Fibroblast of skin of scalp (primary cell): Measurements from ENCODE around the gene OASL.
A peak's percentile ranks its signal among the peaks of the same experiment; 100 is the strongest.

ENCODE experiments used
- DNase-seq: peaks from one replicate; pipeline ENCODE4 v3.0.0-alpha.2; 2013

OASL gene

DNA sequence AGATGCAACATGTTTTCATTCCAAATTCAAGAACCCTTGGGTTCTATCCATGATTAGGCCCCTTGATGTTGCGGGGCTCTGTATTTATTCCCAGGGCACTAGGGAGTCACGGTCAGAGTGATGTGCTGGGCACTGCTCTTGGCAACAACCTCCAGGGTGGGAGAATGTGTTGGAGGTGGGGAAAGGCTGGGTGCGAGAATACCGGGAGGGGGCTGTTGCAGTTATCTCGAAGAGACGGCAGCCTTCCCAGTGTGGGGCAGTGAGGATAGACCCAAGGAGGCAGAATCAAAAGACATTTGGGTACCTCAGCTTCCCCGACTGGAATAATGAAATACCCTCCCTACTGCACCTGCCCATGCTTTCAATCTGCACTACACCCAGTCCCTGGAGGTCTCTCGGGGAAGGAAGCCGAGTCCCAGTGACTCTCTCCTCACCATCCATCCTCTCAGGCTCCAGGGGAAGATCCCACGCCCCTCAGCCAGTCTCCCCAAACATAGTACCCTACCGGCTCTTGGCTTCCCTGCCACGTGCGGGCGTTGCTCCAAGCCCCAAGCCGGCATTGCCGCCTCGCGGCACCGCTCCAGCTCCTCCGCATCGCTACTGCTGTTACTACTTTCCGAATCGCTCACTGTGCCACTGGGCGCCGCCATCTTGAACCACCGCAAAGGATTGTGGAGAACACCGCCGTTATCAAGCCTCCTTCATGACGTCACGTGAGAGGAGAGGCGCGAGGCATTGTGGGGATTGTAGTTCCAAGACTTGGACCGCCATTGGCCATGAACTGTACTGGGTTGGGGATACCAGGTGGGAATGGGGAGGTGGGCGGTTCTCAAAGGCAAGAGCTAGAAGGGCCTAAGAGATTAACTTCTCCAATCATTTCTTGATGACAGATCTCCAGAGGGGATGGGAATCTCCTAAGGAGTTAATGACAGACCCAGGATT, 22.9 kb downstream of the OASL start, which contains the start of gene C12orf43:
Gene C12orf43, minus strand, starts transcription at position 663 of the 942 bp plus-strand sequence. Its CDS starts 13 bp downstream, at position 650.
- peak; percentile 91 for DNase-seq

DNA sequence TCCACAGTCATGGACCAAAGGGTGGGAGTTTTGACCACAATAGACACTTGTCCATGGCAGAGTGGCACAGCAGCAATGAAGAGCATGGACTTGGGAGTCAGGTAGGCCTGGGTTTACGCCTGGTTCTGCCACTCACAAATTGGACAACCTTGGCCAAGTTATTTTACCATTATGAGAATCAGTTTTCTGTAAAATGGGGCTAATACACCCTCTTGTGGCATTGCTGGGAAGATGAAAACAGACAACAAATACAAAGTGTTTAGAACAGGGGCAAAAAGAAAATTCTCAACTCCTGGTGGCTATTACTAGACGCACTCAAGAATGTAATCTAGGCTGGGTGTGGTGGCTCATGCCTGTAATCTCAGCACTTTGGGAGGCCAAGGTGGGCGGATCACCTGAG, 25.3 kb downstream of the OASL start:
- DNase-seq = no peak

DNA sequence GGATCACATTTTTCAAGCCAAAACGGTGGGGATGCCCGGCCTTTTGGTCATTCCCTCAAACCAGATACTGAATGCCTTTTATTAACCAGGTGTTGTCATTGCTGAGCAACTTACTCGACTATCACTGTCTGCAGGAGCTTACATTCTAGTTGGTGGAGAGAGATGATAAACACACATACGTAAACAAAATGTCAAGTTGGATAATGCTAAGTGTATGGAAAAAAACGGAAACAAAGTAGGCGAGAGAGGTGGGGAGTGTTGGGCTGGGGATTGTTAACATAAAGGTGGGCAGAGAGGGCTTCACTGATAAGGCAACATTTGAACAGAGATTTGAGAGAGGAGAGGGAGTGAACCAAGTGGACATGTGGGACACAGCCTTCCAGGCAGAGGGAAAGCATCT, 27.2 kb downstream of the OASL start:
- DNase-seq = no peak

DNA sequence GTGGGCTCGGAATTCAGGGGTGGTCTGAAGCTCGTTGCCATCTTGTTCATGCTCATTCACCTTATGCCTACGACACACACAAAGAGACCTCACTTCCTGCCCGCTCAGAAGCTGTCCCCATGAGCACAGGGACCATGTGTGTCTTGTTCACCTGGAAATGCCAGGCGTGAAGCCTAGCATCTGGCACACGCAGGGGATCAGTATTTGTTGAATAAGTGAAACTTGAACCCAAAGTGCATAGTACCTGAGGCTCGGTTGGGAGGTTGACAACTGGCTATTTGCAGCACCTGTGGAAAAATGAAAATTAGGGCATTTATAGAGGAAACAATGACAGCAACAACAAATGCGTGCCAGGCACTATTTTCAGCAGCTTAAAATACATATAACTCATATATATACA, 28.2 kb downstream of the OASL start:
- DNase-seq = no peak

DNA sequence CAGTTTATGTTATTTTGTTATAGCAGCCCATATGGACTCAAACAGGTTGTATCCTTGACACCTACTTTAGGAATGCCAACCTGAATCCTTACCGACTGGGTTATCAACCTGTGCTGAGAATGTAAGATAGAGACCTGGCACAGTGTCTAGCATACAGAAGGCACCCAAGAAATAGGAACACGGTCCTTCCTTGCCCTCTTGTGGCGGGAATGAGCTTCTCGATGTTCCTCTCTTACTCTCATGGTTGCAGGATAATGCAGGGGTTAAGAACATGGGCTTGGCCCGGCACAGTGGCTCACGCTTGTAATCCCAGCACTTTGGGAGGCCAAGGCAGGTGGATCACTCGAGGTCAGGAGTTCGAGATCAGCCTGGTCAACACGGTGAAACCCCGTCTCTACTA, 29.3 kb downstream of the OASL start:
- peak; percentile 37 for DNase-seq

DNA sequence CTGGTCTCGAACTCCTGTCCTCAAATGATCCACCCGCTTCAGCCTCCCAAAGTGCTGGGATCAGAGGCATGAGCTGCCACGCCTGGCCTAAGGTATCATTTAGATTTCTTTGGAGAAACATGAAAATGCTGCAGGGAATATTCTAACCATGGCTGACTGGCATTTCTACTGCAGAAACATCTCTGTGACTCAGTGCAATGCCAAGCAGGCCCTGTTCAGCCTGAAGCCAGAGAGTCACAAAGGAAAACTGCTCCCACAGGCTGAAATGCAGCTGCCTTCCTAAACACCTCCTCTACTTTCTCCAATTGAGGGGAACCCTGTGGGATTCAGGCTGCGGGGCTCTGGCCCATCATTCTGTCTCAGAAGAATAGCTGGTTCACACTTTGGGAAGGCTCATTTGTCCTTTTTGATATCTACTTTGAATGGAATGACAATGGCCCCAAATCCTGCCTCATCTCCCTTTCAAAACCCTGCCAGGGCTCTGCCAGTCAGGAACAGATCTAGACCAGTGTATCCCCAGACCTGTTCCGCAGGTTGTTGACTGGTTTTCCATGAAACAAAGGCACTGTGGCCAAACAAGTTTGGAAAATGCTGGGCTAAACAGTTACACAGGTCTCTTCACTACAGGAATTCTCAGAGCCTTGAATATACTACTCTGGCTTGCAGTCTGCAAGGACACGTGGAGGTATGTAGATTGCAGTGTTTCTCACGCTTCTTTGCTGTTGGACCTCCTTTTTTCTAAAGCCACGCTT, 30.5 kb downstream of the OASL start:
- DNase-seq = no peak

DNA sequence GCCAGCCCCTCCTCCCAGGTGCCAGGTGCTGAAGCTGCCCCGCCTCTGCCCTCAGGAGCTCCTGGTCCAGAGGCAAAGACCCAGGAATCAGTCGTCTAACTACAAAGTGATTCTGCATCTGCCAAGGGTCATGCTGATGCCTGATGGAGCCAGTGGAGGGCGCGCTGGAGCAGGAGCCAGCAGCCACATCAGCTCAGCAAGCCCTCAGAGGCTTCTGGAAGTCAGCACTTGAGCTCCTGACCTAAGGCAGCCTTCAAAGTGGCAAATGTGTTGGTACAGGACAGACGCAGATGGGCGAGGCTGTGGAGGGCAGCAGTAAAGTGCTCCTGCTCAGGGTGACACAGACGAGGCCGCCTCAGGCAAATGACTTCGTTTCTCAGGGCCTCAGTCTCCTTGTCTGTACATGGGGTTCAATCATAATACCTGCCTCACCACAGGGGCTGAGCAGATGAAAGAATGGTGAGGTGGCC, 33.7 kb downstream of the OASL start:
- peak; percentile 31 for DNase-seq

DNA sequence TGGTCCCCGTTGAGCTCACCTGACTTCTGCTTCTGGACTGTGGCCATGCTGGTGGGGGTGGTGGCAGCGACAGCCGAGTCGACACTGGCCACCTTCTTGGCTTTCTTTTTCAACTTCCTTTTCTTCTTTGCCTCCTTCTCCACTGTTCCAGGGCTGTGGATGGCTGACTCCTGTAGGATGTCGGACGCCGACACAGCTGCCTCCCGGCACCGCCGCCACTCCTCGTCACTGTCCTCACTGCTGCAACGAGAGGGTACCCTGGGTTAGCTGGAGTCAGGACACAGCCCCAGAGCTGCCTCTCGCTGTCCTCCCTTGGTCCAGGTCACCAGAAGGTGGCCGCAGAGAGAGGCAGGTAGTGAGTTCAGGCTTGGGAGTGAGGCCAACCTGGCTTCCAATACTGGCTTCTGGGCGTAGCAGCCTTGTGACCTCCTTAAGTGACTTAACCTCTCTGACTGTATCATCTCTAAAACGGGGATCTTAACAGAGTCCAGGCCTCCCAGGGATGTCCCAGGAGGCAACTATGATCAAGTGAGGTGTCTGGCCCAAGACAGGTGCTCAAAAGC, 34.7 kb downstream of the OASL start:
- DNase-seq = no peak

DNA sequence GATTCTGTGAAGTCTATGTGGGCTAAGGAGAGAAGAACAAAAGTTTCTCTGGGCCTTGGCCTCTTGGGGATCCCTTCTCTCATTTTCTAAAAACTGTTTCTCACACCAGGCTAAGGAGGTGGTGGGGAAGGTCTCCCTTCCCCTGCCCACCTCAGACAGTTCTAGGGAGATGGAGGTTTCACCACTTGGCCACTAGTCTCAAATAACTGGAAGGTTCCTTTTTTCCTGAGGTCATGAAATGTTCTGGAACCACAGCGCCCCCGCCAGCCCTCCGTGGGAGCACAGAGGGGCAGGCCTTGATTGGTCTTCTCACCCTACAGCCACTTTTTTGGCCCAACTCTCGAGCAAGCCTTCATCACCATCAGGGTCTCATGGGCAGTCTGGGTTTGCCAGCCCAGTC, 35.4 kb downstream of the OASL start:
- no peak for DNase-seq

DNA sequence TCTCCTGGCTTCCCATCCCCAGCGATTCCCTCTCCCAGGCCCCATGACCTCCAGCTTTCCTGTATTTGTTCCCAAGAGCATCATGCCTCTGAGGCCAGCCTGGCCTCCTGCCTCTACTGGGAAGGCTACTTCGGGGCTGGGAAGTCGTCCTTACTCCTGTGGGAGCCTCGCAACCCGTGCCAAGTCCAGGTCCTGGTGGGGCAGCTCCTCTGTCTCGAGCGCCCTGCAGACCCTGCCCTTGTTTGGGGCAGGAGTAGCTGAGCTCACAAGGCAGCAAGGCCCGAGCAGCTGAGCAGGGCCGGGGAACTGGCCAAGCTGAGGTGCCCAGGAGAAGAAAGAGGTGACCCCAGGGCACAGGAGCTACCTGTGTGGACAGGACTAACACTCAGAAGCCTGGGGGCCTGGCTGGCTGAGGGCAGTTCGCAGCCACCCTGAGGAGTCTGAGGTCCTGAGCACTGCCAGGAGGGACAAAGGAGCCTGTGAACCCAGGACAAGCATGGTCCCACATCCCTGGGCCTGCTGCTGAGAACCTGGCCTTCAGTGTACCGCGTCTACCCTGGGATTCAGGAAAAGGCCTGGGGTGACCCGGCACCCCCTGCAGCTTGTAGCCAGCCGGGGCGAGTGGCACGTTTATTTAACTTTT, 37.1 kb downstream of the OASL start:
- no peak for DNase-seq

DNA sequence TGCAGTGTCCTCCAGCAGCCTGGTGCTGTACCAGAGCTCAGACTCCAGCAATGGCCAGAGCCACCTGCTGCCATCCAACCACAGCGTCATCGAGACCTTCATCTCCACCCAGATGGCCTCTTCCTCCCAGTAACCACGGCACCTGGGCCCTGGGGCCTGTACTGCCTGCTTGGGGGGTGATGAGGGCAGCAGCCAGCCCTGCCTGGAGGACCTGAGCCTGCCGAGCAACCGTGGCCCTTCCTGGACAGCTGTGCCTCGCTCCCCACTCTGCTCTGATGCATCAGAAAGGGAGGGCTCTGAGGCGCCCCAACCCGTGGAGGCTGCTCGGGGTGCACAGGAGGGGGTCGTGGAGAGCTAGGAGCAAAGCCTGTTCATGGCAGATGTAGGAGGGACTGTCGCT, 38.0 kb downstream of the OASL start:
- DNase-seq = no peak

DNA sequence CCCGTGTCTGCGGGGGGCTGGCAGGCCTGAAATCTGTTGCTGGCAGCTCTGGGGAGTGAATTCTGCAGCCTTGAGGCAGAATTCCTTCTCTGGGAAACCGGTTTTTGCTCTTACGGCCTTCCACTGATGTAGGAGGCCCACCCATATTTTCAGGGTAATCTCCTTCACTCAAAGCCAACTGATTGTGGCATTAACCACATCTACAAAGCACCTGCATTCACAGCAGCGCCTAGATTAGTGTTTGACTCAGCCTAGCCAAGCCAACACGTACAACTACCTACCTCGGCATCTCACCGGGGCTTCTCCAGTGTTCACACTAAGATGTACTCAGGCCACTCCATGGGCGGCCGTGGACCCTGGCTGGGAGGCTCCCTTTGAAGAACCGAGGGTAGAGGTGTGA, 38.5 kb downstream of the OASL start:
- DNase-seq = no peak

DNA sequence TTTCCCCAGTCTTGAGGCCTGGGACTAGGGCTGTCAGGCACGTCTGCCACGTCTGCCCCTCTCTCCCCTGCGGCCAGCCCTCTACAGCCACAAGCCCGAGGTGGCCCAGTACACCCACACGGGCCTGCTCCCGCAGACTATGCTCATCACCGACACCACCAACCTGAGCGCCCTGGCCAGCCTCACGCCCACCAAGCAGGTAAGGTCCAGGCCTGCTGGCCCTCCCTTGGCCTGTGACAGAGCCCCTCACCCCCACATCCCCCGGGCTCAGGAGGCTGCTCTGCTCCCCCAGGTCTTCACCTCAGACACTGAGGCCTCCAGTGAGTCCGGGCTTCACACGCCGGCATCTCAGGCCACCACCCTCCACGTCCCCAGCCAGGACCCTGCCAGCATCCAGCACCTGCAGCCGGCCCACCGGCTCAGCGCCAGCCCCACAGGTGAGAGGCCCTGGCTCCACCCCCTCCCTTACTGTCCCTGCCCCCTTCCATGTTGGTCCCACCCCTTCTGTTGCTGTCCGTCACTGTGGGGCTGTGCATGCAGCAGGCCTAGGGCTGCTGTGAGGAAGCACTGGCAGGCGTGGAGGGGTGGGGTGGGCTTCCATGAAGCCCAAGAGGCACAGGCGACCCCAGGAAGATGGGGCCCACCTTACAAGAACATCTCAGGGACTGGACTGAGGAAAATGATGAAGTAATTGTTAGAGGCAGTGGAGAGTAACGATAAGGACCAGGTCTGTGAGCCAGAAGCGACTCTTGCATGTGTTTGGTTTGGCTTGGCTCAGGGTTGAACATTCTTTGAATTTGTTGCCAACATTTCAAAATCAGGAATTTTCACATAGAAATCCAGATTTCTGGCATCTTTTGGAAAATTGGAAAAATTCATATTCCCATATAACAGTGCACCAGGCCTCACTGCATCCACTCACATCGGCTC, 39.6 kb downstream of the OASL start:
- peak; percentile 29 for DNase-seq

DNA sequence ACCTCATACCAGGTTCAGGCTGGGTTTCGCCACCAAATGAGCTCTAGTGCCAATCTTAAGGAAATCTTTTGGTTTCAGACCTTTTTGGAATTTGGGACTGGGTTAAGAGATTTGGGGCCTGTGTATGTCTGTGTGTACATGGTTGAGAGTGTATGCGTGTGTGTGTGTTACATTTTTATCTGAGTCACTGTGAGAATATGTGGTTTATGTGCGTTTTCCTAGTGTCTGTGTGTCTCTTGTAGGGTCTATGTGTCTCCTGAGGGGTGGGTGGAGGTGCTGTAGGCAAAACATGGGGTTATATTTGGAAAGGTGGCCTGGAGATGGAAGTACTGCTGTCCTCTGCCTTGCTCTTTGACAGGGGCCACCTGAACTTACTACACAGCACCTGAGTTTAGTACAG, 40.6 kb downstream of the OASL start:
- DNase-seq = no peak

DNA sequence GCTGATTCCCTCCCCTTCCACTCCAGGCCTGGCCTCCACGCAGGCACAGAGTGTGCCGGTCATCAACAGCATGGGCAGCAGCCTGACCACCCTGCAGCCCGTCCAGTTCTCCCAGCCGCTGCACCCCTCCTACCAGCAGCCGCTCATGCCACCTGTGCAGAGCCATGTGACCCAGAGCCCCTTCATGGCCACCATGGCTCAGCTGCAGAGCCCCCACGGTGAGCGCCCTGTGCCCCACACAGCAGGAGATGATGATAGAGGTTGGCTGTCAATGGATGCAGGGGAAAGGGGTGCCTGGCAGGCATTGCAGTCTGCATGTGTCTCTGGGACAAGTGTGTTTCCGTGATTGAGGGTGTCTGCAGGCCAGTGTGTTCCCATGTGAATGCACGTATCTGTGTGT, 41.6 kb downstream of the OASL start:
- DNase-seq = no peak

DNA sequence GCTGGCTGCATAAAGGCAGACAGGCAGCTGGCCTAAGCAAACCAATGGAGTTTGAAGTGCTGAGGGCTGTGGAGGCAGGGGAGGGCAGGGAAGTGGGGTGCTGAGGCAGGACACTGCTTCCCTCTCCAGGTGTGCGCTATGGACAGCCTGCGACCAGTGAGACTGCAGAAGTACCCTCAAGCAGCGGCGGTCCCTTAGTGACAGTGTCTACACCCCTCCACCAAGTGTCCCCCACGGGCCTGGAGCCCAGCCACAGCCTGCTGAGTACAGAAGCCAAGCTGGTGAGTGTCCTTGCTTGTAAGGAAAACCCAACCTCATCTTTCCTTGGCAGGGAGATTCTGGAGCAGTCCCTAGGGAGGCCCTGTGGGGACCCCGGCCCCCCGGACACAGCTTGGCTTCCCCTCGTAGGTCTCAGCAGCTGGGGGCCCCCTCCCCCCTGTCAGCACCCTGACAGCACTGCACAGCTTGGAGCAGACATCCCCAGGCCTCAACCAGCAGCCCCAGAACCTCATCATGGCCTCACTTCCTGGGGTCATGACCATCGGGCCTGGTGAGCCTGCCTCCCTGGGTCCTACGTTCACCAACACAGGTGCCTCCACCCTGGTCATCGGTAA, 42.8 kb downstream of the OASL start:
- no peak for DNase-seq

DNA sequence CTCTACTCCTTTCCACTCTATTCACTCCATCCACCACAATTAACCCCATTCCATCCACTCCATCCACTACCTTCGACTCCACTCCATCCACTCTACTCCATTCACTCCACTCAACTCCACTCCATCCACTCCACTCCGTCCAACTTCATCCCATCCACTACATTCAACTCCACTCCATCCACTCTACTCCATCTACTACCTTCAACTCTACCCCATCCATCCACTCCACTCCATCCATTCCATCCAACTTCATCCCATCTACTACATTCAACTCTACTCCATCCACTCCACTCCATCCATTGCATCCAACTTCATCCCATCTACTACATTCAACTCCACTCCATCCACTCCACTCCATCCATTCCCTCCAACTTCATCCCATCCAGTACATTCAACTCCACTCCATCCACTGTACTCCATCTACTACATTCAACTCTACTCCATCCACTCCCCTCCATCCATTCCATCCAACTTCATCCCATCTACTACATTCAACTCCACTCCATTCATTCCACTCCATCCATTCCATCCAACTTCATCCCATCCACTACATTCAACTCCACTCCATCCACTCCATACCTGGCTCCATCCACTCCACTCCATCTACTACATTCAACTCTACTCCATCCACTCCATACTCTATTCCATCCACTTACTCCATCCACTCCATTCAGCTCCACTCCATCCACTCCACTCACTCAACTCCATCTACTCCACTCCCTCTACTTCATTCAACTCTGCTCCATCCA, 44.3 kb downstream of the OASL start:
- DNase-seq = peak; percentile 3

DNA sequence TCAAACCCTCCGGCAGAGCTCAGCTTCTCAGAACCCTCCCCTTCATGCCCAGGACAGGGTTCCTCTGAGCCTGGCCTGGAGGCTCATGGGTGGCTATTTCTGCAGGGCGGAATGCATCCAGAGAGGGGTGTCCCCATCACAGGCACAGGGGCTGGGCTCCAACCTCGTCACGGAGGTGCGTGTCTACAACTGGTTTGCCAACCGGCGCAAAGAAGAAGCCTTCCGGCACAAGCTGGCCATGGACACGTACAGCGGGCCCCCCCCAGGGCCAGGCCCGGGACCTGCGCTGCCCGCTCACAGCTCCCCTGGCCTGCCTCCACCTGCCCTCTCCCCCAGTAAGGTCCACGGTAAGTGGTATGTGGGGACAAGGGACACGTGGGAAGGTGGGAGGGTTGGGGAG, 45.0 kb downstream of the OASL start:
- DNase-seq = no peak

DNA sequence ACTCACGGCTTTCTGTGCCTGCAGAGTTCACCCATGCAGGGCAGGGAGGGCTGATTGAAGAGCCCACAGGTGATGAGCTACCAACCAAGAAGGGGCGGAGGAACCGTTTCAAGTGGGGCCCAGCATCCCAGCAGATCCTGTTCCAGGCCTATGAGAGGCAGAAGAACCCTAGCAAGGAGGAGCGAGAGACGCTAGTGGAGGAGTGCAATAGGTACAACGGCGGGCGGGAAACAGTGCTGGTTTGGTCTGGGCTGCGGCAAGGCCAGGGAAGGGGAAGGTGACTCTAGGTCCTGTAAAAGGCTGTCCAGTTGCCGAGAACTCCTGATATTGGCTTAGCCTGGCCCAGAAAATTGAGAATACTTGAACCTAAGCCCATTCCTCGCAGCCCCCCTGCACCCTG, 45.5 kb downstream of the OASL start:
- DNase-seq = no peak

DNA sequence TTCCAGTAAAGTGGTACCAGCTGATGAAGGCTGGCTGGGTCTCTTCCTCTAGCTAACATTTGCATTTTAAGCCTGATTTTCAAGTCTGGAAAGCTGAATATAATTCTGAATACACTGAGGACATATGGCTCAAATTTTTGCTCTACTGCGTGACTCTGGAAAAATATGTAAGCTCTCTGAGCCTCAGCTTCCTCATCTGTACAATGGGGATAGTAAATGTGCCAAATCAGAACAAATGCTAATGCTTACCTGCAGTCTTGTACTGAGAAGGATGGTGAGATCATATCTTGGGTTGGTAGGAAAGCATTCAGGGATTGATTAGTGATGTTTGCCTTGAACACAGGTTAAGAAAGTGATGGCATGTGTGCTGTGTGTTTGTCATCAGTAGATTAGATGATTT, 46.1 kb downstream of the OASL start:
- DNase-seq = no peak
